ENCODE results near the gene COL13A1. TPM values are rescaled to one million over a fixed set of nuclear protein-coding genes. Genes with fewer than 3 reads are reported as not detected.

COL13A1 gene
- total and polyA plus RNA-seq, 2 donors (not counting 1 experiment from before 2014, with no cell fraction given), result 5.7 to 7.4 TPM

DNA sequence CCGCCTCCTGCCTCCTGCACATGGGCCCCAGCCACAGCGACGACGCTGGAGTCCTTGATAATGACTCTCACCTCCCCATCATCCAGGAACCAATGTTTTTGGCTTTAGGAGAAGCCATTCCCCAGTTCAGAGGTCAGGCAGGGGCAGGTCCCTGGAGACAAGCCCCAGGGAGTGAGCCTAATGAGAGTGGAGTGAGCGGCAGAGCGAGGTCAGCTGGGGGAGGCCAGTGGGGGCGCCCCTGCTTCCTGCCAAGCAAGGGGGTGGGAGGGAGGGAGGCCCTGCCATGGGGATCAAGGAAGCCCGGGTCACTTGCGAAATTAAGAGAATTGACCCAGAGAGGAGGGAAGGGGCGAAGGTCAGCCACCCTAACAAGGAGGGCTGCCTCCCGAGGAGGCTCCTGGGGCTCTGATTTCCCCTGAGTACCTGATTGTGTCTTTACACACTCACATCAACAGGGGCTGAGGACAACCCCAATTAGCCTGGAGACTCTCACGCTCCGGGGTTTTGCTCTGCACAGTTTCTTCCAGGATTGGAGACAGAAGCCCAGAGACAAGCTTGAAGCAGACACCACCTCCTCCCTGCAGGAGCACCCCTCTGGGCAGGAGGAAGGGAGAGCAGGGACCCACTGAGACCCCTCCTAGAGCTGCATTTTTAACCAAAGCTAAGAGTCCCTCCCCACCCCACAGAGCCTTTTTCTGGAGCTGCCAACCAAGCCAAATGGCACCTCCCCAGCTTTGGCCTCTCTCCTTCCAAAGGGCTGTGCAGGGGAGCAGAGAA, 112.1 kb downstream of the COL13A1 start:
- H2AFZ ChIP-seq (ENCODE audit: low read length), result no peak overlapping the region
- no peaks in the 10 kb centered on the region for H3K36me3 ChIP-seq (ENCODE audit: control insufficient read depth, insufficient read depth, low read length)
- no peak for TF ChIP-seq EZH2 (IDR thresholded peaks at IDR 0.05; ENCODE audit: low read length, missing control alignments)
- TF ChIP-seq, protein P1, sequence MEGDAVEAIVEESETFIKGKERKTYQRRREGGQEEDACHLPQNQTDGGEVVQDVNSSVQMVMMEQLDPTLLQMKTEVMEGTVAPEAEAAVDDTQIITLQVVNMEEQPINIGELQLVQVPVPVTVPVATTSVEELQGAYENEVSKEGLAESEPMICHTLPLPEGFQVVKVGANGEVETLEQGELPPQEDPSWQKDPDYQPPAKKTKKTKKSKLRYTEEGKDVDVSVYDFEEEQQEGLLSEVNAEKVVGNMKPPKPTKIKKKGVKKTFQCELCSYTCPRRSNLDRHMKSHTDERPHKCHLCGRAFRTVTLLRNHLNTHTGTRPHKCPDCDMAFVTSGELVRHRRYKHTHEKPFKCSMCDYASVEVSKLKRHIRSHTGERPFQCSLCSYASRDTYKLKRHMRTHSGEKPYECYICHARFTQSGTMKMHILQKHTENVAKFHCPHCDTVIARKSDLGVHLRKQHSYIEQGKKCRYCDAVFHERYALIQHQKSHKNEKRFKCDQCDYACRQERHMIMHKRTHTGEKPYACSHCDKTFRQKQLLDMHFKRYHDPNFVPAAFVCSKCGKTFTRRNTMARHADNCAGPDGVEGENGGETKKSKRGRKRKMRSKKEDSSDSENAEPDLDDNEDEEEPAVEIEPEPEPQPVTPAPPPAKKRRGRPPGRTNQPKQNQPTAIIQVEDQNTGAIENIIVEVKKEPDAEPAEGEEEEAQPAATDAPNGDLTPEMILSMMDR (conservative IDR thresholded peaks at IDR 0.05 in 1 of 2, IDR thresholded peaks at IDR 0.05 in 1 of 2; ENCODE audit: low read depth in 1 of 2, low read length in 2 of 2), result no peak
- no peak overlapping the region for H3K4me3 ChIP-seq (replicated peaks in 1 of 4; ENCODE audit: control extremely low read depth in 1 of 4, insufficient read depth in 1 of 4, low read depth in 3 of 4, low read length in 4 of 4)
- no peak for DNase-seq (ENCODE audit: low read depth in 2 of 2)
- no peak overlapping the region for H3K9ac ChIP-seq (ENCODE audit: insufficient read depth, low read length)
- H3K27me3 ChIP-seq (ENCODE audit: control insufficient read depth, insufficient read depth, low read length), result no peaks in the 10 kb centered on the region
- no peaks in the 10 kb centered on the region for H3K79me2 ChIP-seq (ENCODE audit: control insufficient read depth, insufficient read depth, low read length)
- H4K20me1 ChIP-seq (ENCODE audit: control insufficient read depth, extremely low read depth, insufficient read depth, low read length), result no peaks in the 10 kb centered on the region
- H3K4me1 ChIP-seq (ENCODE audit: control insufficient read depth, extremely low read depth, insufficient read depth, low read length), result no peaks in the 10 kb centered on the region
- no peaks in the 10 kb centered on the region for H3K9me3 ChIP-seq (ENCODE audit: control insufficient read depth, insufficient read depth, low read depth, low read length)
- H3K4me2 ChIP-seq (ENCODE audit: extremely low read depth, insufficient read depth, low read length), result no peak overlapping the region
- H3K27ac ChIP-seq (ENCODE audit: insufficient read depth, low read length), result no peak overlapping the region

DNA sequence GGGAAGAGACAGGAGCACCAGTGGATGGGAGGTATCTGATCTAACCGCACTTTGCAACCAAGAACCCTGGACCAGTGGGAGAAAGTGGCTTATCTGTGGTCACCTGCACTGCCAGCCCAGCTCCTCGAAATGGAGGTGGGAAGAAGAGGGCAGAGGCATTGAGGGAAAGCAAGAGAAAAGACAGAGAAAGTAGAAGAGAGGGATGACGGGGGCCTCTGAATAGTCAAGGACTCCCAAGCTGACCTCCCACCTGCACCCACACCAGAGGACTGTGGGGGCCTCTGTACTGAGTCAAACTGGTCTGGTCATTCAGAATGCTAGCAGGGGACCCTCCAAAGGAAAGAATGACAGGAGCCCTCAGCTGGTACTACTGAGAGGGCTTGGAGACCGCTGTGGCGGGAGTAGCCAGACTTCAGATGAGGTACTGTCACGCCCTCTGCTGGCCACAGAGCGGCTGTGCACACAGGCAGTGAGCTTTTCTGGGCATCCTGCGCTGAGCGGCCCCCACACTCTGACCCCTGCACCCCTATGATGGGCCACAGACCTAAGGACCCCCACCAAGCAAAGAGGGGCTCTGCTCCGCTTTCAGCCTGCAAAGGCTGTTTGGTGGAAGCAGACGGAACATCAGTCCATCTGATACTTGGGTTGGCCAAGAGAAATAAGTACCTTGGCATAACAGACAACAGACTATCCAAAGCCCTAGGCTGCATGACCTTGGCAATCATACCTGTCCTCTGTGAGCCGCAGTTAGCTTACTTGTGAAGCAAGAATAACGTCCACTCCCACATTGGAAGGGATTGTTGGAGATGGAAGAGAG, 112.9 kb downstream of the COL13A1 start:
- no peak overlapping the region for H3K9ac ChIP-seq (ENCODE audit: insufficient read depth, low read length)
- no peak overlapping the region for H3K27ac ChIP-seq (ENCODE audit: insufficient read depth, low read length)
- no peak overlapping the region for H2AFZ ChIP-seq (ENCODE audit: low read length)
- no peak overlapping the region for H3K4me3 ChIP-seq (replicated peaks in 1 of 4; ENCODE audit: control extremely low read depth in 1 of 4, insufficient read depth in 1 of 4, low read depth in 3 of 4, low read length in 4 of 4)
- no peaks in the 10 kb centered on the region for H3K27me3 ChIP-seq (ENCODE audit: control insufficient read depth, insufficient read depth, low read length)
- TF ChIP-seq, protein P1 (conservative IDR thresholded peaks at IDR 0.05 in 1 of 2, IDR thresholded peaks at IDR 0.05 in 1 of 2; ENCODE audit: low read depth in 1 of 2, low read length in 2 of 2), result peak; percentile 78 to 88
- TF ChIP-seq EZH2 (IDR thresholded peaks at IDR 0.05; ENCODE audit: low read length, missing control alignments), result no peak
- H4K20me1 ChIP-seq (ENCODE audit: control insufficient read depth, extremely low read depth, insufficient read depth, low read length), result no peaks in the 10 kb centered on the region
- no peaks in the 10 kb centered on the region for H3K79me2 ChIP-seq (ENCODE audit: control insufficient read depth, insufficient read depth, low read length)
- H3K9me3 ChIP-seq (ENCODE audit: control insufficient read depth, insufficient read depth, low read depth, low read length), result no peaks in the 10 kb centered on the region
- no peaks in the 10 kb centered on the region for H3K4me1 ChIP-seq (ENCODE audit: control insufficient read depth, extremely low read depth, insufficient read depth, low read length)
- H3K36me3 ChIP-seq (ENCODE audit: control insufficient read depth, insufficient read depth, low read length), result peaks cover under 1% of the 10 kb centered on the region
- peak; percentile 42 to 74 for DNase-seq (ENCODE audit: low read depth in 2 of 2)
- H3K4me2 ChIP-seq (ENCODE audit: extremely low read depth, insufficient read depth, low read length), result no peak overlapping the region

DNA sequence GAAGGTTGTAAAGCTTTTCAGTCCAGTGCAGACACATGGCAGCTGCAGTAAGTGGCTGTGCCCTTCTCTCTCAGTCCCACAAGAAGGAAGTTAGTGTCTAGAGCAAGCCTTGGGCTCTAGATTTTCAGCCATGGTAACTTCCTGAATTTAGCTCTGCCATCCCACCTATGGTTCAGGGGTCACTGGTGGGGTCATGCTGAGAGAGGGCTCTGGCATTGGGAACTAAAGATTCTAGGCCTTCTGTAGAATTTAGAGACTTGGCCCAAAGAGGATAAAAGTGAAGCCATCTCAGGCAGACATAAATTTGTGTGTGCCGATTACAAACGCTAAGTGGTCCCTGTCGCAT, 113.5 kb downstream of the COL13A1 start:
- H3K4me1 ChIP-seq (ENCODE audit: control insufficient read depth, extremely low read depth, insufficient read depth, low read length), result no peaks in the 10 kb centered on the region
- H3K4me2 ChIP-seq (ENCODE audit: extremely low read depth, insufficient read depth, low read length), result no peak overlapping the region
- no peak for TF ChIP-seq EZH2 (IDR thresholded peaks at IDR 0.05; ENCODE audit: low read length, missing control alignments)
- TF ChIP-seq, protein P1 (conservative IDR thresholded peaks at IDR 0.05 in 1 of 2, IDR thresholded peaks at IDR 0.05 in 1 of 2; ENCODE audit: low read depth in 1 of 2, low read length in 2 of 2), result no peak
- no peak overlapping the region for H3K9ac ChIP-seq (ENCODE audit: insufficient read depth, low read length)
- H3K36me3 ChIP-seq (ENCODE audit: control insufficient read depth, insufficient read depth, low read length), result peaks cover 3% of the 10 kb centered on the region
- H3K9me3 ChIP-seq (ENCODE audit: control insufficient read depth, insufficient read depth, low read depth, low read length), result no peaks in the 10 kb centered on the region
- no peak overlapping the region for H3K27ac ChIP-seq (ENCODE audit: insufficient read depth, low read length)
- no peak for DNase-seq (ENCODE audit: low read depth in 2 of 2)
- no peaks in the 10 kb centered on the region for H3K79me2 ChIP-seq (ENCODE audit: control insufficient read depth, insufficient read depth, low read length)
- no peaks in the 10 kb centered on the region for H4K20me1 ChIP-seq (ENCODE audit: control insufficient read depth, extremely low read depth, insufficient read depth, low read length)
- H3K27me3 ChIP-seq (ENCODE audit: control insufficient read depth, insufficient read depth, low read length), result no peaks in the 10 kb centered on the region
- H3K4me3 ChIP-seq (replicated peaks in 1 of 4; ENCODE audit: control extremely low read depth in 1 of 4, insufficient read depth in 1 of 4, low read depth in 3 of 4, low read length in 4 of 4), result no peak overlapping the region
- no peak overlapping the region for H2AFZ ChIP-seq (ENCODE audit: low read length)
